Measurements from ENCODE around the gene SHOC1. TPM values are rescaled to one million over a fixed set of nuclear protein-coding genes. Genes with fewer than 3 reads are reported as not detected.

Gene SHOC1
- total RNA-seq, 2 donors from 2014 or later = not detected

GRCh38 chr9:111759762-111760639 is 34.7 kb downstream of the SHOC1 start:
- no peak for DNase-seq (ENCODE audit: low spot score)
- H3K36me3 ChIP-seq = no peaks in the 10 kb centered on the region
- no peak overlapping the region for H3K27ac ChIP-seq
- TF ChIP-seq, protein P1, sequence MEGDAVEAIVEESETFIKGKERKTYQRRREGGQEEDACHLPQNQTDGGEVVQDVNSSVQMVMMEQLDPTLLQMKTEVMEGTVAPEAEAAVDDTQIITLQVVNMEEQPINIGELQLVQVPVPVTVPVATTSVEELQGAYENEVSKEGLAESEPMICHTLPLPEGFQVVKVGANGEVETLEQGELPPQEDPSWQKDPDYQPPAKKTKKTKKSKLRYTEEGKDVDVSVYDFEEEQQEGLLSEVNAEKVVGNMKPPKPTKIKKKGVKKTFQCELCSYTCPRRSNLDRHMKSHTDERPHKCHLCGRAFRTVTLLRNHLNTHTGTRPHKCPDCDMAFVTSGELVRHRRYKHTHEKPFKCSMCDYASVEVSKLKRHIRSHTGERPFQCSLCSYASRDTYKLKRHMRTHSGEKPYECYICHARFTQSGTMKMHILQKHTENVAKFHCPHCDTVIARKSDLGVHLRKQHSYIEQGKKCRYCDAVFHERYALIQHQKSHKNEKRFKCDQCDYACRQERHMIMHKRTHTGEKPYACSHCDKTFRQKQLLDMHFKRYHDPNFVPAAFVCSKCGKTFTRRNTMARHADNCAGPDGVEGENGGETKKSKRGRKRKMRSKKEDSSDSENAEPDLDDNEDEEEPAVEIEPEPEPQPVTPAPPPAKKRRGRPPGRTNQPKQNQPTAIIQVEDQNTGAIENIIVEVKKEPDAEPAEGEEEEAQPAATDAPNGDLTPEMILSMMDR (IDR thresholded peaks at IDR 0.05) = peak; percentile 37 to 77
- no peaks in the 10 kb centered on the region for H3K27me3 ChIP-seq
- H3K4me3 ChIP-seq = no peak overlapping the region
- H3K9me3 ChIP-seq = no peaks in the 10 kb centered on the region
- no peaks in the 10 kb centered on the region for H3K4me1 ChIP-seq

DNA sequence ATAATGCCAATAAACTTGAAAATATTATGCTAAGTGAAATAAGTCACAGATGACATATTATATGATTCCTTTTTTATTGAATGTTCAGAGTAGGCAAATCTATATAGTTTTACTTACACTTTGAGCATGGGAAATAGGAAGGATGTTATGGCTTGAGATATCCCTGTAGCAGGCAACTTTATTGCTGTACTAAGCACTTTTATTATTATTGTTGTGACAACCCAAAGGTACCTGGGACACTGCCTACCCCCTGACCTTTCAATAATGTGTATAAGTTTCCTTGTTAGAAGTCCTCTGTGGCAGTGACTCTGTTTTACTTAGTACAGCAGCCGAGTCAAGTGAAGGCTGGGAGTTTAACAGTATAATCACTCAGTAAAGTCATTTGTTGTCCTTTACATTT is 39.9 kb downstream of the SHOC1 start:
- Histone ChIP-seq H3K4me3 (no peak overlapping the region), H3K27ac (no peak overlapping the region), H3K9me3 (peaks cover 0 to 14% of the 10 kb centered on the region in 2 donors), H3K36me3 (no peaks in the 10 kb centered on the region), H3K27me3 (no peaks in the 10 kb centered on the region), H3K4me1 (no peaks in the 10 kb centered on the region)
- TF ChIP-seq, protein P1 (IDR thresholded peaks at IDR 0.05) = no peak
- DNase-seq (ENCODE audit: low spot score) = no peak

- H3K4me3 ChIP-seq = no peak overlapping the region
- H3K9me3 ChIP-seq = peaks cover 0 to 14% of the 10 kb centered on the region in 2 donors
- no peaks in the 10 kb centered on the region for H3K36me3 ChIP-seq
- no peaks in the 10 kb centered on the region for H3K27me3 ChIP-seq
- no peak for DNase-seq (ENCODE audit: low spot score)
- no peak overlapping the region for H3K27ac ChIP-seq
- H3K4me1 ChIP-seq = no peaks in the 10 kb centered on the region
- TF ChIP-seq, protein P1 (IDR thresholded peaks at IDR 0.05) = no peak
These were observed 42.3 kb downstream of the SHOC1 start for GRCh38 chr9:111752455-111752854.

Other genes starting within 250 kb of the SHOC1 start
- gene PTGR1, start 195.3 kb downstream of the SHOC1 start, total RNA-seq = 10 to 100 TPM; 23.9 to 38.8 TPM
- 1 to 10 TPM; 5.3 to 8.7 TPM for gene DNAJC25, start 163.6 kb downstream of the SHOC1 start, total RNA-seq
- gene GNG10, start 133.3 kb downstream of the SHOC1 start, total RNA-seq = 10 to 100 TPM; 44.5 to 45.1 TPM
- gene UGCG, start 101.9 kb upstream of the SHOC1 start, total RNA-seq = 10 to 100 TPM; 10.3 to 10.8 TPM

Measured in right atrium auricular region (tissue), 2 donors.